Activated T-cell treated with anti-CD3 and anti-CD28 coated beads, Interleukin-2, amount 50 U/mL, for 4 hours (primary cell): ENCODE results near the gene PLEKHA4. TPM values are rescaled to one million over a fixed set of nuclear protein-coding genes. Genes with fewer than 3 reads are reported as not detected.
A peak's percentile ranks its signal among the peaks of the same experiment; 100 is the strongest.
"Not testable (repeated sequence)": the region's sequence is repeated elsewhere in the genome, so short reads cannot be mapped to it uniquely, and the experiment has no call there.

Experiments used
- ATAC-seq, 2 donors: fragments of 200-7000 bp; cut with Tn5 transposase; one replicate each; pipeline ENCODE4 v1.10.0; 2021
- DNase-seq: peaks from one replicate; pipeline ENCODE4 v3.0.0-alpha.2; 2020
- H3K27me3 Mint-ChIP-seq: one replicate; pipeline ENCODE4 v1.8.0; 2021; ENCODE audit warnings: low read depth, mixed read lengths
- H3K36me3 Mint-ChIP-seq: one replicate; pipeline ENCODE4 v1.8.0; 2022; ENCODE audit warnings: mixed read lengths; ENCODE audit not compliant: insufficient read depth
- H3K4me1 Mint-ChIP-seq: one replicate; pipeline ENCODE4 v1.8.0; 2021; ENCODE audit warnings: low read depth, mixed read lengths
- H3K4me3 Mint-ChIP-seq: one replicate; pipeline ENCODE4 v1.8.0; 2021; ENCODE audit warnings: mild to moderate bottlenecking, moderate library complexity, mixed read lengths
- H3K9me3 Mint-ChIP-seq: one replicate; pipeline ENCODE4 v1.8.0; 2021; ENCODE audit warnings: mixed read lengths
- total RNA-seq, 3 donors: library from RNA; stranded (reverse); gene quantifications; one replicate each; pipeline ENCODE4 v1.2.1, GENCODE V29; 2021

PLEKHA4 gene, protein sequence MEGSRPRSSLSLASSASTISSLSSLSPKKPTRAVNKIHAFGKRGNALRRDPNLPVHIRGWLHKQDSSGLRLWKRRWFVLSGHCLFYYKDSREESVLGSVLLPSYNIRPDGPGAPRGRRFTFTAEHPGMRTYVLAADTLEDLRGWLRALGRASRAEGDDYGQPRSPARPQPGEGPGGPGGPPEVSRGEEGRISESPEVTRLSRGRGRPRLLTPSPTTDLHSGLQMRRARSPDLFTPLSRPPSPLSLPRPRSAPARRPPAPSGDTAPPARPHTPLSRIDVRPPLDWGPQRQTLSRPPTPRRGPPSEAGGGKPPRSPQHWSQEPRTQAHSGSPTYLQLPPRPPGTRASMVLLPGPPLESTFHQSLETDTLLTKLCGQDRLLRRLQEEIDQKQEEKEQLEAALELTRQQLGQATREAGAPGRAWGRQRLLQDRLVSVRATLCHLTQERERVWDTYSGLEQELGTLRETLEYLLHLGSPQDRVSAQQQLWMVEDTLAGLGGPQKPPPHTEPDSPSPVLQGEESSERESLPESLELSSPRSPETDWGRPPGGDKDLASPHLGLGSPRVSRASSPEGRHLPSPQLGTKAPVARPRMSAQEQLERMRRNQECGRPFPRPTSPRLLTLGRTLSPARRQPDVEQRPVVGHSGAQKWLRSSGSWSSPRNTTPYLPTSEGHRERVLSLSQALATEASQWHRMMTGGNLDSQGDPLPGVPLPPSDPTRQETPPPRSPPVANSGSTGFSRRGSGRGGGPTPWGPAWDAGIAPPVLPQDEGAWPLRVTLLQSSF
- 1 to 10 TPM; 4.1 to 4.6 (median 4.6) TPM for total RNA-seq

DNA sequence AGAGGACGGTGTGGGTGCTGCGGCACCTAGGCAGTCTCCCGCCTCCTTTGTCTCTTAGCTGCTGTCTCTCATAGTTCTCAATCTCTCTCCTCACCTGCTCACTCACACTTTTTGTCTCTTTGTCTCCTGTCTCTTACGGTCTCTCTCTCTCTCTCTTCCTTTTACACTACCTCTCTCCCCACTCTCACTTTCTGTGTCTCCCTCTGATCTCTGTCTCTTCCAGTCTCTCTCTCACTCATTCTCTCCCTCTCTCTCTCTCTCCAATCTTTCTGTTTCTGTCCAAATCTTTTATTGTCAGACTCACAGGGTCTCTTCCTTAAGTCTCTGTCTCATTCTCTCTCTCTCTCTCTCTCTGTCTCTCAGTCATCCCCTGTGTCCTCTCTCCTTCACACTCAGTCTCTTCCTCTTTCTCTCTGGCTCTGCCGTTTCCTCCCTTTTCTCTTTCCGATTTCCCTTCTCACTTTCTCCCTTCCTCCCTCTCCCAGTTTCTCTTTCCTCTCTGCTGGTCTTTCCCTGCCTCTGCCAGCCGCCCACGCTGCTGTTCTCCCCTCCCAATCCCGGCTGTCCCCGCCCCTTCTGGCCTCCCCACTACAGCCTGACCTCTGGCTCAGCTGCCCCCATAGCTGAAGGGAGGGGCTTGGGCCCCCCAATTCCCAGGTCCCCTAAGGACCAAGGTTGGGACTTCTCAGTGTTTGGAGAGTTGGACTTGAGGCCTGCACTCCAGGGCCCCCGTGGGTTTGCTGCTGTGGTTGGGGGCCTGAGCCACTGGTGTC, at the start of gene PLEKHA4:
Gene PLEKHA4, minus strand, starts transcription at position 504 of the 773 bp plus-strand sequence. CDS start 997 bp downstream, outside the sequence.
- ATAC-seq (no peak), DNase-seq (no peak)
- peaks cover 2% of the 10 kb centered on the region for H3K27me3 Mint-ChIP-seq
- H3K4me3 Mint-ChIP-seq = no peak within 1 kb of the TSS
- H3K9me3 Mint-ChIP-seq = no peaks in the 10 kb centered on the region
- peaks cover 7% of the 10 kb centered on the region for H3K36me3 Mint-ChIP-seq
- H3K4me1 Mint-ChIP-seq = peaks cover 5% of the 10 kb centered on the region

DNA sequence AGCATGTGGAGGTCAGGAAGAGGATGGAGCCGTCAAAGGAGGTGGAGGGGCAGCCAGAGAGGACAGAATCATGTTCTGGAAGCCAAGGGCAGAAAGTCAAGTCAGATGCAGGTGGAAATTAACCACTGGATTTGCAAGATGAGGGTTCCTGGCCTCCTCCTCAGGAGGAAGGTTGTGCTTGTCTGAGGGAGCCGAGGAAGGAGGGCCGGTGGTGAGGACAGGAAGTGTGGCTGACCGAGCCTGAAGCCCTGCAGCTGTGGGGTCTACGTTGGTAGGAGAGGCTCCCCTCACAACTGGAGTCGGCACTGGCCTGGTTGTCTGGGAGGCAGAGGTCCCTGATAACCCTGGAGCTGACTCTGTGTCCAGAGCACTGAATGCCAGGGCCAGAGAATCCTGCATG, 49.7 kb upstream of the PLEKHA4 start:
- Mint-ChIP-seq H3K36me3 (peaks cover 20% of the 10 kb centered on the region), H3K4me3 (no peak overlapping the region), H3K4me1 (no peaks in the 10 kb centered on the region), H3K27me3 (no peaks in the 10 kb centered on the region), H3K9me3 (no peaks in the 10 kb centered on the region)
- ATAC-seq (no peak), DNase-seq (no peak)

DNA sequence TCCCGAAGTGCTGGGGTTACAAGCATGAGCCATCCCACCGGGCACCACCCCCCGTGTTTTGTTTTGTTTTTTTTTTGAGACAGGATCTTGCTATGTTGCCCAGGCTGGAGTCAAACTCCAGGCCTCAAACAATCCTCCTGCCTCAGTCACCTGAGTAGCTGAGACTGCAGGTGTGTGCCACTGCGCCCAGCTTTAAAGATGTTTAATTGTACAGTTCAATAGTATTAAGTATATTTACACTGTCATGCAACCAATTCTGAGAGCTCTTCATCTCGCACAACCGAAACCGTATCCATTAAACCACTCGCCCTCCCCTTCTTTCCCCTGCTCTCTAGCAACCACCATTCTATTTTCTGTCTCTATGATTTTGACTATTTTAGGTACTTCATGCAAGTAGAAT, 47.3 kb upstream of the PLEKHA4 start:
- ATAC-seq (no peak), DNase-seq (no peak)
- no peaks in the 10 kb centered on the region for H3K27me3 Mint-ChIP-seq
- H3K4me1 Mint-ChIP-seq = no peaks in the 10 kb centered on the region
- H3K9me3 Mint-ChIP-seq = no peaks in the 10 kb centered on the region
- H3K36me3 Mint-ChIP-seq = peaks cover 26% of the 10 kb centered on the region
- H3K4me3 Mint-ChIP-seq = no peak overlapping the region

DNA sequence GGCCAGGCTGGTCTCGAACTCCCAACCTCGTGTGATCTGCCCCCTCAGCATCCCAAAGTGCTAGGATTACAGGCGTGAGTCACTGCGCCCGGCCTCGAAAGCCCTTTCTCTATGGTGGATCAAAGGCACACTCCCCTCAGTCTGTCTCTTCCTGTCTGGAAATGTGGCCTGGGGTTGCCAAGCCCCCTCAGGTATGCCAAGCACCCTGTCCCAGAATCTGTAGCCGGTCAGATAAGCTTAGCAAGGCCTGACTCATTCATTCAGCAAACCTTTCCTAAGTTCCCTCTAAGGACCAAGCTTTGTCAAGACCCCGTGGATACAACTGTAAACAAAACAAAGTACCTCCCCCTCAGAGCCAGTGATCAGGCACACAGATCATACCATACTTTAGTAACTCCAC, 45.8 kb upstream of the PLEKHA4 start:
- Mint-ChIP-seq H3K4me1 (no peaks in the 10 kb centered on the region), H3K27me3 (no peaks in the 10 kb centered on the region), H3K9me3 (no peaks in the 10 kb centered on the region), H3K36me3 (peaks cover 26% of the 10 kb centered on the region), H3K4me3 (no peak overlapping the region)
- ATAC-seq = no peak
- no peak for DNase-seq

DNA sequence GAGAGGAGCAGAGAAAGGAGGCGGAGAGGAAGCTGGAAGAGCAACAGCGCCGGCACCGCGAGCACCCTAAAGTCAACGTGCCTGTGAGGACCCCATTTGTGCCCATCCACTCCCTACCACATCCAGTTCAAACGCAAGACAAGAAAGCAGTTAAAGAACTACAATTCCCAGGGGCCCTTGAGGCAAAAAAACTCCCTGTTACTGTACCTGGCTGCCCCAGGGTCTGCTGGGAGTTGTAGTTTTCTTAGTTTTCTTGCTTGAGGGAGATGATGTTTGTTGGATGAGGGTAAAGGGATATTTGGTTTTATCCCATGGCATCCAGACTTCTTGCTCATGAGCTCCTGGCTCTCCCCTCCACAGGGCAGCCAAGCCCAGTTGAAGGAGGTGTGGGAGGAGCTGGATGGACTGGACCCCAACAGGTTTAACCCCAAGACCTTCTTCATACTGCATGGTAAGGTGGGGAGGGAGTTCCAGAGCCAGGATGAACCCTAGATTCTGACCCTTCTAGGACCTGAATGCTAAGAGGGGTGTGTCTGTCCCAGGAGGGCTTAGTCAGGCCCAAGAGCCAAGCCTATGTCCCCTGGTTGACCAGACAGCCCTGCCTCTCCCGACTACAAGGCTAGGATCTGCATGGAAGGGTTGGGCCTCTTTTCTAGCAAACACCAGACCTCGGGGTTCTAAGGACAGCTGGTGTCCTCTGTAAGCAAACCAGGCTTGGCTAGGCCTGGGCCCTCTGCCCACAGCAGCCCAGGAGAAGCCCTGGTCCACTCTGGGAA, 44.9 kb upstream of the PLEKHA4 start:
- Mint-ChIP-seq H3K4me1 (no peaks in the 10 kb centered on the region), H3K9me3 (no peaks in the 10 kb centered on the region), H3K27me3 (no peaks in the 10 kb centered on the region), H3K36me3 (peaks cover 22% of the 10 kb centered on the region), H3K4me3 (no peak overlapping the region)
- DNase-seq = no peak
- peak; percentile 73 to 78 for ATAC-seq

DNA sequence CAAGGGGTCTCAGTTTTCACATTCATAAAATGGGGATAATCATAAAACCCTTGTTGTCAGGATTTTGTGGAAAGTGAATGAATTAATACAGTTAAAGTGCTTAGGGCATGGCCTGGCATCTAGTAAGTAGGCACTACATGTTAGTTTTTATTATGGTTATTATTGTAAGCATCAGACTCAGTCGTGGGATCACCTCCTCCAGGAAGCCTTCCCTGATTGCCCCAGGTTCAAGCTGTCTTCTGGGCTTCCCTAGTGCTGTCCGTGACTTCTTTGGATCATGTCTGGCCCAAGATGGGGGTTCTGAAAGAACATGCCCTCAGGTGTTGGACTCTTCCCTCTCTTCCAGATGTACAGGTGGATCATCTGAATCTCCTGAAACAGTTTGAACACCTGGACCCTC, 42.4 kb upstream of the PLEKHA4 start:
- Mint-ChIP-seq H3K4me3 (no peak overlapping the region), H3K36me3 (peaks cover 25% of the 10 kb centered on the region)

DNA sequence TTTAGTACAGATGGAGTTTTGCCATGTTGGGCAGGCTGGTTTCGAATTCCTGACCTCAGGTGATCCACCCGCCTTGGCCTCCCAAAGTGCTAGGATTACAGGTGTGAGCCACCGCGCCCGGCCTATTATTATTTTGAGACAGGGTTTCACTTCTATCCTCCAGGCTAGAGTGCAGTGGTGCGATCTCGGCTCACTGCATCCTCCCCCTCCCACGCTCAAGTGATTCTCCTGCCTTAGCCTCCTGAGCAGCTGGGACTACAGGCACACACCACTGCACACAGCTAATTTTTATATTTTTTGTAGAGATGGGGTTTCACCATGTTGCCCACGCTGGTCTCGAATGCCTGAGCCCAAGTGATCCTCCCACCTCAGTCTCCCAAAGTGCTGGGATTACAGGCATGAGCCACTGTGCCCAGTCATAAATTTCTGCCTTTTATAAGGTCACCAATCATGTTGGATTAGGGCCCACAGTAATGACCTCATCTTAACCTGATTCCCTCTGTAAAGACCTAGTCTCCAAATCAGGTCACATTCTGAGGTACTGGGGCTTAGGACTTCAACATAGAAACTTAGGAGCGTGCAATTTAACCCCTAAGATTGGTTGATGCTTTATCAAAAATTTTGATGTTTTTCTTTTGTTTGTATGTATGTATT, 41.1 kb upstream of the PLEKHA4 start:
- not testable (repeated sequence) for DNase-seq, H3K4me3 Mint-ChIP-seq, H3K4me1 Mint-ChIP-seq, ATAC-seq, H3K27me3 Mint-ChIP-seq, H3K9me3 Mint-ChIP-seq
- H3K36me3 Mint-ChIP-seq = peaks cover 33% of the 10 kb centered on the region

More for the DNA sequence above, 42.4 kb upstream of the PLEKHA4 start:
- ATAC-seq (no peak), DNase-seq (no peak)
- Mint-ChIP-seq H3K9me3 (no peaks in the 10 kb centered on the region), H3K27me3 (no peaks in the 10 kb centered on the region), H3K4me1 (no peaks in the 10 kb centered on the region)

DNA sequence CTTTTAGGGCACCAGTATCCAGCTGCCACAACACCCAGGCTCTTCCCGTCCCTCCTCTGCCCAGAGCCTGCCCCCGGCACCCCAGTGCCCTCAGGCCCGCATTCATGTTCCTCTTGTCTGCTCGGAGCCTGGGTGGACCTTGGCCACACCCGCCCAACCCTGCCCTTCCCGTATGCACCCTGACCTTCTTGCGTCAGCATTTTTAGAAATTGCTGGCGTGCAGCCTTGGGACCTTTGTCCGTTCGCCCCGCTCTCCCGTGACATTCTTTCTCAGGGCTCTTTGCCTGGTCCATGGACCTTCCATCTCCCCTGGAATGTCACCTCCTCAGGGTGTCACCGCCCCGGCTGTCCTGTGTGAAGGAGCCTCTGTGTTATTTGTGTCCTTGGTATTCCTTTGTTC, 39.3 kb upstream of the PLEKHA4 start:
- Mint-ChIP-seq H3K4me3 (no peak overlapping the region), H3K4me1 (peaks cover under 1% of the 10 kb centered on the region), H3K9me3 (no peaks in the 10 kb centered on the region), H3K27me3 (no peaks in the 10 kb centered on the region), H3K36me3 (peaks cover 21% of the 10 kb centered on the region)
- no peak for ATAC-seq
- no peak for DNase-seq

DNA sequence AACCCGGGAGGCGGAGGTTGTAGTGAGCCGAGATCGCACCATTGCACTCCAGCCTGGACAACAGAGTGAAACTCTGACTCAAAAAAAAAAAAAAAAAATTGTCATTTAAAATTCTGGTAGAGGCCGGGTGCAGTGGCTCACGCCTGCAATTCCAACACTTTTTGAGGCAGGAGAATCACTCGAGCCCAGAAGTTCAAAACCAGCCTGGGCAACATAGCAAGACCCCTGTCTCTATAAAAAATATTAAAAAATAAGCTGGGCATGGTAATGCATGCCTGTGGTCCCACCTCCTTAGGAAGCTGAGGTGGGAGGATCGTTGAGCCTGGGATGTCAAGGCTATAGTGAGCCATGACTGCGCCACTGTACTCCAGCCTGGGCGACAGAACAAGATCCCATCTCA, 37.9 kb upstream of the PLEKHA4 start:
- Mint-ChIP-seq H3K4me3 (no peak overlapping the region), H3K9me3 (no peaks in the 10 kb centered on the region), H3K27me3 (no peaks in the 10 kb centered on the region), H3K36me3 (peaks cover 15% of the 10 kb centered on the region), H3K4me1 (peaks cover 7% of the 10 kb centered on the region)
- DNase-seq = no peak
- no peak for ATAC-seq

DNA sequence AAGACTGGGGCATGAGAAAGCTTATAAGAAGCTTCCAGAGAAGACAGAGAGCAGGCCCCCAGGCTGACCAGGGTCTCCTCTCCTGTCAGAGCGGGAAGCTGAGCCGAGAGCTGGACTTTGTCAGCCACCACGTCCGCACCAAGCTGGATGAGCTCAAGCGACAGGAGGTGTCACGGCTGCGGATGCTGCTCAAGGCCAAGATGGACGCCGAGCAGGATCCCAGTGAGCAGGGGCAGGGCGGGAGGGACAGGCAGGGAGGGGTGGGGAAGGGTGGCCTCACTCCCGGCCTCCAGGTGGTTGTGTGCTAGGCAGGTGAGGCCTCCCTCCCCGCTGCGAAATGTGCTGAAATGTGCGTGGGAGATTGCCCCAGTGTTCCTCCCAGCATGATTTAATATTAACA, 37.2 kb upstream of the PLEKHA4 start:
- ATAC-seq (no peak), DNase-seq (no peak)
- no peaks in the 10 kb centered on the region for H3K27me3 Mint-ChIP-seq
- peaks cover 12% of the 10 kb centered on the region for H3K4me1 Mint-ChIP-seq
- no peak overlapping the region for H3K4me3 Mint-ChIP-seq
- H3K9me3 Mint-ChIP-seq = no peaks in the 10 kb centered on the region
- peaks cover 15% of the 10 kb centered on the region for H3K36me3 Mint-ChIP-seq

DNA sequence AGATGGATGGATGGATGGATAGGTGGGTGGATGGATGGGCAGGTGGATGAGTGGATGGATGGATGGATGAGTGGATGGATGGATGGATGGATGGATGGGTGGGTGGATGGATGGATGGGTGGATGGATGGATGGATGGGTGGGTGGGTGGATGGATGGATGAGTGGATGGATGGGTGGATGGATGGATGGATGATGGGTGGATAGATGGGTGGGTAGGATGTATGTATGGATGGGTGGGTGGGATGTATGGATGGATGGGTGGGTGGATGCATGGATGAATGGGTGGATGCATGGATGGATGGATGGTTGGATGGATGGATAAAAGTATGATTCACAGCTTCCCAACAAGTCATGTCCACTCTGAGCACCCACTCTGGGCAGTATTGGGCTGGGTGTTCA, 35.4 kb upstream of the PLEKHA4 start:
- H3K9me3 Mint-ChIP-seq, H3K4me3 Mint-ChIP-seq, H3K27me3 Mint-ChIP-seq, ATAC-seq, DNase-seq: not testable (repeated sequence)
- peaks cover 17% of the 10 kb centered on the region for H3K36me3 Mint-ChIP-seq
- peaks cover 19% of the 10 kb centered on the region for H3K4me1 Mint-ChIP-seq

DNA sequence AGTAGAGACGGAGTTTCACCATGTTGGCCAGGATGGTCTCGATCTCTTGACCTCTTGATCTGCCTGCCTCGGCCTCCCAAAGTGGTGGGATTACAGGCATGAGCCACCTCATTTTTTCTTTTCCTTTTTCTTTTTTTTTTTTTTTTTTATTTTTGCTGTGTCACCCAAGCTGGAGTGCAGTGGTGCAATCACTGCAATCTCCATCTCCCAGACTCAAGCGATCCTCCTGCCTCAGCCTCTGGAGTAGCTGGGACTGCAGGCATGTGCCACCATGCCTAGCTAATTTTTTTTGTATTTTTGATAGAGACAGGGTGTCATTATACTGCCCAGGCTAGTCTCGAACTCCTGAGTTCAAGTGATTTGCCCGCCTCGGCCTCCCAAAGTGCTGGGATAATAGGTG, 33.9 kb upstream of the PLEKHA4 start:
- not testable (repeated sequence) for H3K9me3 Mint-ChIP-seq, DNase-seq, H3K27me3 Mint-ChIP-seq, ATAC-seq
- peak overlapping the region; percentile 1 for H3K4me3 Mint-ChIP-seq
- H3K4me1 Mint-ChIP-seq = peaks cover 19% of the 10 kb centered on the region
- H3K36me3 Mint-ChIP-seq = peaks cover 14% of the 10 kb centered on the region
